Tibial nerve (tissue), 4 donors: Measurements from ENCODE around the gene USP9Y.

Experiments used
- EP300 ChIP-seq, 2 donors: sonication (generic); formaldehyde crosslinking; IDR thresholded peaks; one replicate each; pipeline ENCODE4 v1.6.1; 2017; ENCODE audit warnings: antibody characterized with exemption in 2 of 2, mild to moderate bottlenecking in 1 of 2
- POLR2A ChIP-seq, 2 donors: fragments of 450-650 bp; IDR thresholded peaks; one replicate each; pipeline ENCODE4 v1.6.1; 2017; ENCODE audit warnings: antibody characterized with exemption in 2 of 2, mild to moderate bottlenecking in 2 of 2, moderate library complexity in 2 of 2
- TF ChIP-seq, protein P1 (sequence below), 5 experiments: fragments of 200-600 bp in 3 of 5; fragments of 450-650 bp in 2 of 5; sonication (generic) in 3 of 5; IDR thresholded peaks; one replicate each; pipeline ENCODE4 v1.5.1; 2016 to 2019; ENCODE audit warnings: antibody characterized with exemption in 5 of 5, mild to moderate bottlenecking in 3 of 5, moderate library complexity in 2 of 5

GRCh38 chrY:12661745-12662681, 39.0 kb upstream of the USP9Y start:
- TF ChIP-seq, protein P1, sequence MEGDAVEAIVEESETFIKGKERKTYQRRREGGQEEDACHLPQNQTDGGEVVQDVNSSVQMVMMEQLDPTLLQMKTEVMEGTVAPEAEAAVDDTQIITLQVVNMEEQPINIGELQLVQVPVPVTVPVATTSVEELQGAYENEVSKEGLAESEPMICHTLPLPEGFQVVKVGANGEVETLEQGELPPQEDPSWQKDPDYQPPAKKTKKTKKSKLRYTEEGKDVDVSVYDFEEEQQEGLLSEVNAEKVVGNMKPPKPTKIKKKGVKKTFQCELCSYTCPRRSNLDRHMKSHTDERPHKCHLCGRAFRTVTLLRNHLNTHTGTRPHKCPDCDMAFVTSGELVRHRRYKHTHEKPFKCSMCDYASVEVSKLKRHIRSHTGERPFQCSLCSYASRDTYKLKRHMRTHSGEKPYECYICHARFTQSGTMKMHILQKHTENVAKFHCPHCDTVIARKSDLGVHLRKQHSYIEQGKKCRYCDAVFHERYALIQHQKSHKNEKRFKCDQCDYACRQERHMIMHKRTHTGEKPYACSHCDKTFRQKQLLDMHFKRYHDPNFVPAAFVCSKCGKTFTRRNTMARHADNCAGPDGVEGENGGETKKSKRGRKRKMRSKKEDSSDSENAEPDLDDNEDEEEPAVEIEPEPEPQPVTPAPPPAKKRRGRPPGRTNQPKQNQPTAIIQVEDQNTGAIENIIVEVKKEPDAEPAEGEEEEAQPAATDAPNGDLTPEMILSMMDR (IDR thresholded peaks at IDR 0.05) = no peak
- TF ChIP-seq POLR2A (IDR thresholded peaks at IDR 0.05) = no peak
- TF ChIP-seq EP300 (IDR thresholded peaks at IDR 0.05) = peak in 1 of 2 donors; percentile 33
